Heart right ventricle (tissue), 16 donors: ENCODE results near the gene CCDC138. TPM values are rescaled to one million over a fixed set of nuclear protein-coding genes. Genes with fewer than 3 reads are reported as not detected.
"Not testable (repeated sequence)": the region's sequence is repeated elsewhere in the genome, so short reads cannot be mapped to it uniquely, and the experiment has no call there.

Source experiments
- ATAC-seq, 8 donors: fragments of 200-7000 bp; cut with Tn5 transposase; one replicate each; pipeline ENCODE4 v1.9.1; 2020; ENCODE audit warnings: mild to moderate bottlenecking in 8 of 8, moderate library complexity in 8 of 8, moderate number of reproducible peaks in 1 of 8
- DNase-seq, 2 donors: peaks; one replicate each; pipeline ENCODE4 v3.0.0-alpha.2; 2020
- H3K27ac ChIP-seq, 10 donors: fragments of 200-600 bp; sonication (generic) in 2 of 10; one replicate each; pipeline versions ENCODE4 v1.5.0 to v1.8.0; 2020 to 2022; ENCODE audit warnings: mild to moderate bottlenecking in 3 of 10
- H3K27me3 ChIP-seq, 7 donors: fragments of 200-600 bp; one replicate each; pipeline ENCODE4 v1.8.0; 2021 to 2022; ENCODE audit warnings: mild to moderate bottlenecking in 2 of 7
- H3K36me3 ChIP-seq, 9 donors: fragments of 200-600 bp; sonication (generic) in 1 of 9; one replicate each; pipeline versions ENCODE4 v1.5.0 to v1.8.0; 2020 to 2022; ENCODE audit warnings: mild to moderate bottlenecking in 2 of 9
- H3K4me1 ChIP-seq, 9 donors: fragments of 200-600 bp; sonication (generic) in 1 of 9; one replicate each; pipeline versions ENCODE4 v1.5.0 to v1.8.0; 2020 to 2022; ENCODE audit warnings: mild to moderate bottlenecking in 4 of 9
- H3K4me3 ChIP-seq, 10 donors: fragments of 200-600 bp; sonication (generic) in 2 of 10; one replicate each; pipeline versions ENCODE4 v1.5.0 to v1.8.0; 2020 to 2022; ENCODE audit warnings: mild to moderate bottlenecking in 7 of 10, moderate library complexity in 2 of 10
- H3K9me3 ChIP-seq, 11 donors: fragments of 200-600 bp in 10 of 11; sonication (generic) in 2 of 11; one replicate each; pipeline versions ENCODE4 v1.5.0 to v1.8.0; 2013 to 2022; ENCODE audit warnings: mild to moderate bottlenecking in 2 of 11, control low read depth in 1 of 11, moderate library complexity in 1 of 11
- CTCF ChIP-seq, 9 donors: fragments of 200-600 bp; sonication (generic) in 2 of 9; IDR thresholded peaks; one replicate each; pipeline versions ENCODE4 v1.5.0 to v1.8.0; 2021 to 2022; ENCODE audit warnings: antibody characterized with exemption in 9 of 9, mild to moderate bottlenecking in 5 of 9, moderate library complexity in 1 of 9
- WGBS, 2 donors: extraction: QIAGEN DNeasy Blood & Tissue Kit; methylation state at CpG; one replicate each; pipeline ENCODE4 v1.1.7; 2013; ENCODE audit warnings: inconsistent platforms in 1 of 2; 5-methylcytosine and 5-hydroxymethylcytosine counted together
- intact Hi-C, 10 donors: fragments of 100-400 bp; cut with DNase I; formaldehyde crosslinking; loops; one replicate each; pipeline versions ENCODE4 v1.11.1 to v1.14.2; 2022
- long read RNA-seq, 3 donors: library from polyadenylated mRNA; unstranded; transcript quantifications; one replicate each; pipeline ENCODE4 v2.0.0, GENCODE V29; 2020 to 2021
- polyA plus RNA-seq, 2 donors: library from polyadenylated mRNA; stranded (reverse); fragments of 200-250 nt; gene quantifications; one replicate each; pipeline ENCODE4 v1.2.3, GENCODE V29; 2013
- total RNA-seq, 10 donors: library from RNA; stranded (reverse); fragmentation: NEBNext Ultra II Directional in 3 of 10; extraction: Animal tissue kit (Norgen Biotek cat#: 25700) in 3 of 10; gene quantifications; one replicate each; pipeline versions ENCODE4 v1.2.1 to v1.2.4, GENCODE V29; 2021 to 2023
- donor health status: Arrhythmogenic right ventricular cardiomyopathy.
- donor health status: ischemic (EF 13 %, LVEDD 7.1; RV severe dilation, severe dysfunction).
- donor health status: healthy with polysubstance abuse.
- donor health status: DM: no; HTN: yes; CAD: no.
- donor health status: DM: no; HTN: no; CAD: no.
- donor health status: ischemic (EF 25% LVEDD 6.9; RV normal size, moderate dysfunction).
- donor health status: ischemic (EF 25% LVEDD 5.7; RV mildly dilated, moderate dysfunction).
- donor health status: healthy.
- donor health status: DM: yes; HTN: yes; CAD: no.
- donor health status: Ischemic cardiomyopathy.
- donor health status: ischemic (EF 35%, LVEDD 5.7; RV mildly dilated, moderate dysfunction).
- donor health status: nonischemic (EF 11% LVEDD 7.7; RV severe dilation, severe dysfunction).
- donor health status: DM: yes; HTN: yes; CAD: no.
- donor health status: PGD.
- donor health status: ischemic (EF 29% LVEDD 5.4; RV normal size, mild dysfunction).
- donor health status: nonischemic (EF 23%, LVEDD 6.1; RV moderate dilation, normal function).

The CCDC138 gene
- 1 to 10 TPM in 6 of 10 donors, under 1 TPM in 4; 0.50 to 1.8 (median 1.1) TPM for total RNA-seq
- under 1 TPM; 0.44 to 0.64 TPM for polyA plus RNA-seq
- long read RNA-seq, donor 1, partial matches to known transcripts: 0 of 1 reads
- long read RNA-seq, donor 1, other reads (novel, unspliced or antisense): 1 of 1 reads
- long read RNA-seq, donor 2, partial matches to known transcripts: 1 of 5 reads
- long read RNA-seq, donor 2, other reads (novel, unspliced or antisense): 4 of 5 reads
- long read RNA-seq, donor 3, partial matches to known transcripts: 0 of 1 reads
- long read RNA-seq, donor 3, other reads (novel, unspliced or antisense): 0 of 1 reads

- peak; percentile 98 to 100 (median 99) for ATAC-seq
- Histone ChIP-seq H3K27ac (peak within 1 kb of the TSS in 9 of 10 donors; percentile 55 to 83 (median 58)), H3K27me3 (no peaks in the 10 kb centered on the region), H3K9me3 (no peaks in the 10 kb centered on the region), H3K4me3 (peak within 1 kb of the TSS; percentile 56 to 80 (median 74)), H3K36me3 (peaks cover 0 to 54% (median 25%) of the 10 kb centered on the region in 9 donors), H3K4me1 (peaks cover 0 to 19% (median 10%) of the 10 kb centered on the region in 9 donors)
- peak; percentile 82 to 89 for DNase-seq
- WGBS, 2 donors: 0 to 1% methylated on average over 78 of the region's 78 CpGs
- TF ChIP-seq CTCF (IDR thresholded peaks at IDR 0.05): no peak
- intact Hi-C loops: no loop called here
These were observed at the start of gene CCDC138 for GRCh38 chr2:108786354-108787215. TSS of gene CCDC138 (plus strand) at chr2:108786771. CDS start at chr2:108786823, 52 bp downstream.

- DNase-seq, H3K4me3 ChIP-seq: not testable (repeated sequence)
These were observed 28.6 kb upstream of the CCDC138 start for GRCh38 chr2:108757973-108758372.

GRCh38 chr2:108762618-108763017, 24.0 kb upstream of the CCDC138 start:
- H3K27ac ChIP-seq, H3K4me1 ChIP-seq, intact Hi-C loops, H3K4me3 ChIP-seq, DNase-seq, H3K9me3 ChIP-seq, H3K27me3 ChIP-seq, ATAC-seq: not testable (repeated sequence)
- peaks cover 0 to 78% (median 26%) of the 10 kb centered on the region in 9 donors for H3K36me3 ChIP-seq

More at GRCh38 chr2:108757973-108758372, 28.6 kb upstream of the CCDC138 start:
- H3K27me3 ChIP-seq, intact Hi-C loops, H3K9me3 ChIP-seq, H3K4me1 ChIP-seq, ATAC-seq, H3K27ac ChIP-seq: not testable (repeated sequence)
- 97 to 98% methylated on average over 9 of the region's 9 CpGs for WGBS, 2 donors
- H3K36me3 ChIP-seq: peaks cover 0 to 82% (median 28%) of the 10 kb centered on the region in 9 donors

- DNase-seq, ATAC-seq, H3K4me3 ChIP-seq, intact Hi-C loops, H3K9me3 ChIP-seq, H3K27me3 ChIP-seq, H3K27ac ChIP-seq, H3K4me1 ChIP-seq: not testable (repeated sequence)
- peaks cover 0 to 80% (median 38%) of the 10 kb centered on the region in 9 donors for H3K36me3 ChIP-seq
- WGBS, 2 donors: 94% methylated on average over 5 of the region's 5 CpGs
These were observed 19.9 kb upstream of the CCDC138 start for GRCh38 chr2:108766671-108767070.

- H3K27me3 ChIP-seq, H3K4me3 ChIP-seq, H3K9me3 ChIP-seq, DNase-seq, H3K4me1 ChIP-seq, ATAC-seq, H3K27ac ChIP-seq, intact Hi-C loops: not testable (repeated sequence)
- 92 to 97% methylated on average over 1 of the region's 2 CpGs for WGBS, 2 donors
- peaks cover 3 to 88% (median 43%) of the 10 kb centered on the region in 9 donors for H3K36me3 ChIP-seq
These were observed 18.7 kb upstream of the CCDC138 start for GRCh38 chr2:108767859-108768258.

- ATAC-seq (no peak), DNase-seq (no peak)
- H3K4me1 ChIP-seq: peaks cover 0 to 5% (median 0%) of the 10 kb centered on the region in 9 donors
- intact Hi-C loops: no loop called here
- no peak overlapping the region for H3K4me3 ChIP-seq
- H3K27ac ChIP-seq: no peak overlapping the region
- no peaks in the 10 kb centered on the region for H3K9me3 ChIP-seq
- H3K27me3 ChIP-seq: no peaks in the 10 kb centered on the region
- 87 to 88% methylated on average over 3 of the region's 3 CpGs for WGBS, 2 donors
- no peak for TF ChIP-seq CTCF (IDR thresholded peaks at IDR 0.05)
- H3K36me3 ChIP-seq: peaks cover 0 to 100% (median 55%) of the 10 kb centered on the region in 9 donors
These were observed 10.1 kb upstream of the CCDC138 start for GRCh38 chr2:108776475-108776874.
